HG02588 (cell line): ENCODE measurements around the gene TRIO.

Experiments
- ATAC-seq: cut with Tn5 transposase; IDR thresholded peaks from one replicate; pipeline ENCODE4 v1.9.1; 2021; ENCODE audit warnings: mild to moderate bottlenecking, moderate library complexity; ENCODE audit not compliant: unreplicated experiment

TRIO gene

DNA sequence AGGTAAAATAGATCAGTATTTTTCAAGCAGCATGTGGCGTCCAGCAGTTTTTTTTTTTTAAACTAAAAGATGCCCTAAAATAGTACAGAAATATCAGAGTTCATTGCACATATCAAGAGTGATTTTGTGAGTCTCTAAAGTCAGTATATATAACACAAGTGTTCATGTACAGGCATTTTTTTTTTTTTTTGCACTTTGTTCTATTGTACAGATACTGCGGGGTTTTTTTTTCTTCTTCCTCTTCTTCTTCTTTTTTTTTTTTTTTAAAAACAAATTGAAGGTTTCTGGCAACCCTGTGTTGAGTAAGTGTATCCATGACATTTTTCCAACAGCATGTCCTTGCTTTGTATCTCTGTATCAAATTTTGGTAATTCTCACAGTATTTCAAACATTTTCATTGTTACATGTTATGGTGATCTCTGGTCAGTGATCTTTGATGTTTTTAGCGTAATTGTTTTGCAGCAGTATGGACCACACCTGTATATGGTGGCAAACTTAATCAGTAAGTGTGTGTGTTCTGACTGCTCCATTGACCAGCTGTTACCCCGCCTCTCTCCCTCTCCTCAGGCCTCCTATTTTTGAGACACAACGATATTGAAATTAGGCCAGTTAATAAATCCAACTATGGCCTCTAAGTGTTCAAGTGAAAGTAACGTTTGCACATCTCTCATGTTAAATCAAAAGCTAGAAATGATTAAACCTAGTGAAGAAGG is 76.8 kb downstream of the TRIO start:
- no peak for ATAC-seq

DNA sequence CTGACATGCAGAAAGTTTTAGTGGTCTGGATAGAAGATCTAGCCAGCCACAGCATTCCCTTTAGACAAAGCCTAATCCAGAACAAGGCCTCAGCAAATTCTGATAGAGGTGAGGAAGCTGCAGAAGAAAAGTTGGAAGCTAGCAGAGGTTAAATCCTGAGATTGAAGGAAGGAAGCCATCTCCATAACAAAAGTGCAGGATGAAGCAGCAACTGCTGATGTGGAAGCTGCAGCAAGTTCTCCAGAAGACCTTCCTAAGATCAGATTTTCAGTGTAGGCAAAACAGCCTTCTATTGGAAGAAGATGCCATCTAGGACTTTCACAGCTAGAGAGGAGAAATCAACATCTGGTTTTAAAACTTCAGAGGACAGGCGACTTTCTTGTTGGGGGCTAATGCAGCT is 77.5 kb downstream of the TRIO start:
- no peak for ATAC-seq

DNA sequence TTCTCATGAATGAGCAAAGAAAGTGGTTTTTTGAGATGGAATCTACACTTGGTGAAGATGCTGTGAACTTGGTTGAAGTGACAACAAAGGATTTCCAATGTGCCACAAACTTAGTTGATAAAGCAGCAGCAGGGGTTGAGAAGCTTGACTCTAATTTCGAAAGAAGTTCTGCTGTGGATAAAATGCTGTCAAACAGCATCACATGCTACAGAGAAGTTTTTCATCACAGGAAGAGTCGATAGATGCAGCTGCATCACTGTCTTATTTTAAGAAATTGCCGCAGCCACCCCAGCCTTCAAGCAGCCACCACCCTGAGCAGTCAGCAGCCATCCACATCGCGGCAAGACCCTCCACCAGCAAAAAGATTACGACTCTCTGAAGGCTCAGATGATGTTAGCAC is 78.6 kb downstream of the TRIO start:
- ATAC-seq: no peak

DNA sequence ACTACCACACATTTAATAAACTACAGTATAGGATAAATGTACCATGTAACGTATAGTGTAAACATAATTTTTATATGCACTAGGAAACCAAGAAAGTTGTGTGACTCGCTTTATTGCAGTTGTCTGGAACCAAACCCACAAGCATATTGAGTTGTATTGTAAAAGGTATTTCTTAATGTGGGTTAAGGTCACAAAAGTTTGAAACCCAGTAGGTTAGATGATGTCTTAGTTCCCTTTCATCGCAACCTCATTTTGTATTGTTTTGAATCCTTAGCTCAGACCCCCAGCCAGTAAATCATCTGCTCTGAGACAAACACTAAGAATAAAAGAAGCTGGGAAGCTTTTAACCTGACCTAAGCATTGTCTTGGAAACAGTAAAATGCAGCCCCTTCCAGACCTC is 79.1 kb downstream of the TRIO start:
- ATAC-seq: no peak

- ATAC-seq: no peak
Observed at GRCh38 chr5:14223372-14223771, 80.2 kb downstream of the TRIO start.

DNA sequence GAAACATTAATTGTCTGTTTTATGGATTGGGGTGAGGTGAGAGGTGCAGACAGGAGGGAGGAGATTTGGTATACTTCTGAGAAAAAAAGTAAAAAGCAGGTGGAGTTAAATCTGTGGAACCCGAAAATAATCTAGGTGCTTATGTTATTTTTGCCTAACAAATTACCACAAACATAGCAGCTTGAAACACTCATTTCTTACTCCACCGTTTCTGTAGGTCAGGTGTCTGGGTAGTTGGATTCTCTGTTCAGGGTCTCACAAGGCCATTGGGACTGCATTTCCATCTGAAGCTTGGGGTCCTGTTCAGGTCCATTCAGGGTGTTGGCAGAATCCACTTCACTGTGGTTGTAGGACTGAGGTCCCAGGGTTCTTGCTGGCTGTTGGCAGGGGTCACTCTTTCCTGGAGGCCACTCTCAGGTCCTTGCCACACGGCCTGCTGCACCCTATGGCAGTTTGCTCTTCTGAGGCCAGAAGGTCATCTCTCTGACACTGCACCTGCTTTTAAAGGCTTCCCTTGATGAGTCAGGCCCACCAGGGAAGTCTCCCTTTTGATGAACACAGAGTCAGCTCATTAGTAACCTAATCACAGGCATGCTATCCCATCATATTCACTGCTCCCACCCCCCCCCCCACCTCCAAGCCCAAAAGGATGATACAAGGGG is 82.2 kb downstream of the TRIO start:
- ATAC-seq: peak; percentile 47

DNA sequence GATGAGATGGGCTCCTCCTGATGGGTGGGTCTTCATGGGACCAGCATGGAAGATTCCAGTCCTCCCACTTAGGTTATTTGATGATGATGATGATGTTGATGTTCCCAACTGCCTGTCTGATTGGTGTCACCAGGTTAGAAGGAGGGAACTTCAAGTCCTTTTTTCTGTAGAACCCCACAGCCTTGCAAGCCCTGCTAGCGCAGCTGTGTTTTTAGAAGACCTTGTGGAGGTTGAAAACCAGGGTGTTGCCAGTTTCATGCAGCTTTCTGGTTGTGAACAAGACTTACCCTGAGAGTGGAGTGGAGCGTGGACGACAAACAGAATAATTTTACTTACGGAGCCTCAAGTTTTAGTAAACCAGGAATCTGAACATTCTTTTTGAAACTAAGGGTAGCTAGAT is 83.0 kb downstream of the TRIO start:
- ATAC-seq: no peak

DNA sequence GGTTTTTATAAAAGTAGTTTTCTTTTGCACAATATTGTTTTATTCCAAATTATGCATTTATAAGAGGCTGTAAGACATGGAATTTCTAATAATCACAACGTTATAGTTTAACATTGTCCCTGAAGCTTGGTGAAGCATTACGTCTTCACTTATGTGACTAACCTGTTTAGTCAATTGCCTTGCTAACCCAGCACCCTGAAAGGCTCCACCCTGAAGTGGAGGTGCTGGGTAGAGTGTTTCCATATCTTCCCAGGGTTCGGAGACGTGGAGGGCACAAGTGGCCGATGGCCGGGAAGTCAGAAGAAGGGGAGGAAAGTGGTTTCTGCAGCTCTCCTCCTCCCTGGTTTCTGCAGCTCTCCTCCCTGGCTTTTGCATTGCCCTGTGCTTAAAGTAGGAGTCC is 83.4 kb downstream of the TRIO start:
- ATAC-seq: no peak

- ATAC-seq: no peak
Observed at GRCh38 chr5:14226992-14227391, 83.8 kb downstream of the TRIO start.

- ATAC-seq: no peak
Observed at GRCh38 chr5:14227513-14227912, 84.4 kb downstream of the TRIO start.

- ATAC-seq: no peak
Observed at GRCh38 chr5:14228219-14228618, 85.1 kb downstream of the TRIO start.

DNA sequence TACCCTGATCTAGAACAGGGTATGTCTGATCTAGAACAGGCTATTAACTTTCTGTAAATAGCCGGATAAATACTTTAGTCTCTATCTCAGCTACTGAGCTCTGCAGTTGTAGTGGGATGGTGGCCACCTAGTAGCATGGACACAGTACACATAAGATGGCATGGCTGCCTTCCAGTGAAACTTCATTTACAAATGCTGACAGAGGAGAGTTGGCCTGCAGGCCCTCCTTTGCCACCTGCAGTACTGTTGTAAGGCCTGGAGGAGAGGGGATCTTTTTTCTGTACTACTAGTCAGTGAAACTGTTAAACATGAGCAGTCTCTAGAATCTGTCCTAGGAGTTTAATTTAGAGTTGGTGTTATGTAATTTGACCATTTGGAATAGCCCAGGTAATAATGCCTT is 86.0 kb downstream of the TRIO start:
- no peak for ATAC-seq

DNA sequence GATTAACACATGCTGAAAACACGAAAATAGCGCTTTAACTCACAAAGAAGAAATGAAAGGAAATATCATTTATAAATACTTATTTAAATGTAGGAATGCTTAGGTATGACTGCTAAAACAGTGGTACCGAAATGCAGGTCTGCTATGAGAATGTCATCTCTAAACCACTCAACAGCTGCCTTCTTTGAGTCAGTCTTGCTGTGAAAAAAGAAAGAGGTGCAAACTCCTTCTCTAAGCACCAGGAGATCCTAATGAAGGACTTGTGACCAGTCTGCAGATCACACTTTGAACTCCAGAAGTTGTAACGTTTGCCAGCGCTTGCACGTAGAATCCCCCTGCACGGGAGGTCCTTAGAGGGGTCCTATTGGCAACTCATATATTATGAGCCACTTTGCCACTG is 86.6 kb downstream of the TRIO start:
- no peak for ATAC-seq

- no peak for ATAC-seq
Observed at GRCh38 chr5:14231156-14231555, 88.0 kb downstream of the TRIO start.

DNA sequence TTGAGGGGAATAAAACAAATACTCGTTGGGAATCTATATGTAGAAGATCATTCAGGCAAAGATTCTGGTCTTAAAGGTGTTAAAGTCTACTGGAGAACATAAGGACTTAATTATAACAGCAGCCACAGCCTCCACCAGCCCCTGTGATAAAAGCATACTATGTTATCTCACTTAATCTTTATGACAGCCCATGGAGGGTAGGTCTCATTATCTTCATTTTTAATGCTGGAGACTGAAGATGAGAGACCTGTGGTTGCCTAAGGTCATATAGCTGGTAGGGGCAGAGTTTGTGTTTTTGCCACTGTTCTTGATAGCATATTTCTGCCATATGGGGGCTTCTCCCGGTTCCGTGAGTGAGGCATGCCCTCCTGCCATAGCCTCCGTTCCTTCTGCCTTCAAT is 88.7 kb downstream of the TRIO start:
- no peak for ATAC-seq

DNA sequence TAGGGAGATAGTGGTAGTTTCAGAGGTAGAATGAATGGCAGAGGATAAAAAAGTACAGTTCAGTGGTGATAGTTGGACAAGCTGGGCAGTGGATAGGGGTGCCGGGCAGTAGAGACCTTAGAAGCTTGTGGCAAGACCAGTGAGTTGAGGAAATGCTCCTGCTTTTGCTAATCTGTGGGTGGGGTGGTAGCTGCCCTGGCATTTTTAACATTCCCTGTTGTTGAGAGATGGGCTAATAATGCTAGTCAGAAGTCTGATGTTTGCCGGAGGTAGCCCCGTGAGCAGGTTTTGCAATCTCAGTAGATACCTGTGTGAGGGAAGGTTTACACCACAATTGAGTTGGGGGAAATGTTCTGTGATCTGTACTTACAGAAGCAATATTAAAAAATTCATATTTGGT is 91.1 kb downstream of the TRIO start:
- ATAC-seq: no peak

- no peak for ATAC-seq
Observed at GRCh38 chr5:14235872-14236271, 92.7 kb downstream of the TRIO start.

GRCh38 chr5:14236757-14237156 is 93.6 kb downstream of the TRIO start:
- ATAC-seq: no peak

DNA sequence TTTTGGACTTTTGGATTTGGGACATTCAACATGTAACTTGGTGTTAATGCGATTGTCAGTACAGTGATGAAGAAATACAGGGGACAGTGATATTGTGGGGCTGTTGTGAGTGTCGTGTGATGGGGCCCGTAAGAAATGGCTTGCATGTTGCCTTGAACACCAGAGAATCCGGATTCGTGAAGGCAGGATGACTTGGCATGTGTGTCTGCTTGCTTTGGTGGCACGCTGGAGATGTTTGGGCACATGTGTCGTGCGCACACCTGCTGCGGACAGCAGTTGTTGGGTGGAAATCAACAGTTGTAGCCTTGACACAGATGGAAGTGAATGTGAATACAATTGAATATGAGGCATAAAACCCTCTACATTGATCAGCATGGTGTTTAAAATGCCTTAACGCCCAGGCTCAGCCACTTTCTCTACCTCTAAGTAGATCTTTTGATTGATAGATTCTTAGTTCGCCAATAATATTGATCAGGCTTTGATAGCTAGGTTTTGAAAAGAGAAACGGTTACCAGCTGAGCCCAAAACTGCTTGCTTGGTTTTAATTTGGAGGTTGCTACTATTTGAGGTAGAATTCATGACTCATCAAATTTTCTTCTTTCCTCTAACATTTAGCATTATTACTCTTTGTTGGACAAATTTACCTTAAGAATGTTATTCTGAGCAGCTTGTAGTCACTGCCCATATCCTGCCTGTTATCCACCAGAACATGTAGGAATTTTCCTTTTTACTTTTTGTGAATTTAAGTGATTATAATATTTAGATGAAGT is 94.4 kb downstream of the TRIO start:
- no peak for ATAC-seq

DNA sequence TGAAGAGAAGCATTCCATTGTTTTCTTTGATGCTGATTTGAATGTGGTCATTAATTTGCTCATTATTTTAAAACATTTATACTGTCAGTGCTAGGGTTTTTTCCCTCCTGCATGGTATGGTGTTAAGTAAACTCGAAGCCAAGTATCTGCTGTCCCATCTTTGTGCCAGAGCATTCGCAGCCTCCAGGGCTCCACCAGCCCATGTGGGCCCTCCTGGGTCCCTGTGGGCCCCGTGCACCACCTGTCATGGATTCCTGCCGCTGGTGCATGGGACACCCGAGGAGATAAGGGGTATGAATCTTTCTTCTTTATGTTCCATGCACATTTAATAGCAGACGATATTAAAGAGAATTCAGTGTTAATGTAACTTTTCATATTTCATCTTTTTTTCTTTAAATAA is 95.1 kb downstream of the TRIO start:
- ATAC-seq: no peak

DNA sequence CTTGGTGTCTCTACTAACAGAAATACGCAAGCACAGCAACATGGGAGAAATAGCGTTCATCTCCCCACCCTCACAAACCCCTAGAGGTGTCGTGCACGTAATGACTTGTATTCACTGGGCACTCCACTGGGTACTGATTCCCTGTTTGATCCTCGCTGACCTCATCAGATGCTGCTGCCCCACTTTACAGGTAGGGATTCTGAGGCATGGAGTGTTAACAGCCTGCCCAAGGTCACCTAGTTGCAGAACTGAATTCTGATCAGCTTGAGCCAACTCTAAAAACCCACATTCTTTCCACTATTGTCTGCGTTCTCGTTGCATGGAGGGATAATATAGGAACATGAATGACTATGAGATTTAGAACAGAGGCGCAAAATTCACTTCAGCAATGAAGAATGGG is 96.3 kb downstream of the TRIO start:
- no peak for ATAC-seq

- ATAC-seq: no peak
Observed at GRCh38 chr5:14239951-14240350, 96.8 kb downstream of the TRIO start.
